Measurements from ENCODE around the gene TOR1A.
"Not testable (repeated sequence)": the region's sequence is repeated elsewhere in the genome, so short reads cannot be mapped to it uniquely, and the experiment has no call there.

The TOR1A gene

DNA sequence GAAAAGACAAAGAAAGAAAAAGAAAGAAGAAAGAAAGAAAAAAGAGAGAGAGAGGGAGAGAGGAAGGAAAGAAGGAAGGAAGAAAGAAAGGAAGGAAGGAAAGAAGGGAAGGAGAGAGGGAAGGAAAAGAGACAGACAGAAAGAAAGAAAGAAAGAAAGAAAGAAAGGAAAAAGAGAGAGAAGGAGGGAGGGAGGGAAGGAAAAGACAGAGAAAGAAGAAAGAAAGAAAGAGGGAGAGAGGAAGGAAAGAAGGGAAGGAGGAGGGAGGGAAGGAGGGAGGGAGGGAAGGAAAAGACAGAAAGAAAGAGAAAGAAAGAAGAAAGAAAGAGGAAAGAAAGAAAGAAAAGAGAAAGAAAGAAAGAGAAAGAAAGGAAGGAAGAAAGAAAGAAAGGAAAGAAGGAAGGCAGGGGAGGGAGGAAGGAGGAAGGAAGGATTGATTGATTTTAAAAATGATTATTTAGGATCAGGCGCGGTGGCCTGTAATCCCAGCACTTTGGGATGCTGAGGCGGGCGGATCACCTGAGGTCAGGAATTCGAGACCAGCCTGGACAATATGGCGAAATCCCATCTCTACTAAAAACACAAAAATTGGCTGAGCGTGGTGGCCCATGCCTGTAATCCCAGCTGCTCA, 44.3 kb downstream of the TOR1A start:
- DNase-seq: no peak

DNA sequence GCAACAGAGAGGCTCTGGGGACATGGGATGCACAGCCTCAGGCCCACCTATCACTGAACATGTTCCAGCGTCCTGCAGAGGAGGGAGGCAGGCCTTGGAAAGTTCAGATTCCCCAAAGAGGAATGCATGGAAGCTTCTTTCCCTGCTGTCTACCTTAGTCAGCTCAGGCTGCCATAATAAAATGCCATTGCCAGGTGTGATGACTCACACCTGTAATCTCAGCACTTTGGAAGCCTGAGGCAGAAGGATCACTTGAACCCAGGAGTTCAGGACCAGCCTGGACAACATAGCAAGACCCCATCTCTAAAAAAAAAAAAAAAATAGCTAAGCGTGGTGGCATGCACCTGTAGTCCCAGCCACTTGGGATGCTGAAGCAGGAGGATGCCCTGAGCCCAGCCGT, 45.5 kb downstream of the TOR1A start:
- DNase-seq: no peak

GRCh38 chr9:129777769-129778130, 46.2 kb downstream of the TOR1A start:
- no peak for DNase-seq

GRCh38 chr9:129776938-129777768, 46.8 kb downstream of the TOR1A start:
- DNase-seq: peak; percentile 50

DNA sequence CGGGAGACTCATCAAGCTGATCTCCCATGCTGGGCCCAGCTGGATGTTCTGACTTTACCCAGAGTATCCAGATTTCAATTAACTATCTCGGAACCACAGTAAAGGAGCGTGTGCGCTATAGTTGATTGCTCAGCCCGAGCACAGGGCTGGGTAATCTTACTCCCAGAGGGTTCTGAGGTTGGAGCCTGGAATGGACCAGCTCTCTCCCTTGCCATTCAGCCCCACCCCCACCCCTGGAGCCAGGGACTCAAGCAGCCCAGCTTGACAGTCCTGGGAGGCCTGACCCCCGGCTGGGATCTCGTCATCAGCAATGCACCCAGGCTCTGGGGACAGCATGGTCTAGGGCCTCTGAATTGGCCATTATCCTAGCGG, 47.4 kb downstream of the TOR1A start:
- no peak for DNase-seq

DNA sequence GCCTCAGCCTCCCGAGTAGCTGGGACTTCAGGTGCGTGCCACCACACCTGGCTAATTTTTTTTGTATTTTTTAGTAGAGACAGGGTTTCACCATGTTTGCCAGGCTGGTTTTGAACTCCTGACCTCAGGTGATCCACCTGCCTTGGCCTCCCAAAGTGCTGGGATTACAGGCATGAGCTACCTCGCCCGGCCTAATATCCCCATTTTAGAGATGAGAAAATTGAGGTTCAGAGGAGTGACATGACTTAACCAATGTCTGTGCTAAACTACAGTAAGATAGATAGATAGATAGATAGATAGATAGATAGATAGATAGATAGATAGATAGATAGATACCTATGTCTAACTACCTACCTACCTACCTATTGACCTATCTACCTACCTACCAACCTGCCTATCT, 47.8 kb downstream of the TOR1A start:
- DNase-seq: not testable (repeated sequence)

DNA sequence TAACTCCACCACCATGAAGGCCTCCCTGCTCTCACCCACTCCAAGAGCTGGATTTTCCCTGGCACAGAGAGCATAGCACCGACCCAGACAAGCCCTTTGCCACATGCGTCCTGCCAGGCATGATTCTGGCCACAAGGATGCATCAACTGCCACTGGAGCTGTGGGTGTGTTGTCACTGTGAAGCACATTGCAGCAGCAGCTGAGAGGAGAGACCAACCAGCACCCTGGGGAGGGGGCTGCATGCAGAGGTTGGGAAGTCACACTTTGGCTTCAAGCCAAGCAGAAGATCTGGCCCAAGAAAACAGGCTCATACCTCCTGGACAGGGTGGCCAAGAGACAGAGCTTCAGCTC, 48.5 kb downstream of the TOR1A start:
- DNase-seq: no peak

DNA sequence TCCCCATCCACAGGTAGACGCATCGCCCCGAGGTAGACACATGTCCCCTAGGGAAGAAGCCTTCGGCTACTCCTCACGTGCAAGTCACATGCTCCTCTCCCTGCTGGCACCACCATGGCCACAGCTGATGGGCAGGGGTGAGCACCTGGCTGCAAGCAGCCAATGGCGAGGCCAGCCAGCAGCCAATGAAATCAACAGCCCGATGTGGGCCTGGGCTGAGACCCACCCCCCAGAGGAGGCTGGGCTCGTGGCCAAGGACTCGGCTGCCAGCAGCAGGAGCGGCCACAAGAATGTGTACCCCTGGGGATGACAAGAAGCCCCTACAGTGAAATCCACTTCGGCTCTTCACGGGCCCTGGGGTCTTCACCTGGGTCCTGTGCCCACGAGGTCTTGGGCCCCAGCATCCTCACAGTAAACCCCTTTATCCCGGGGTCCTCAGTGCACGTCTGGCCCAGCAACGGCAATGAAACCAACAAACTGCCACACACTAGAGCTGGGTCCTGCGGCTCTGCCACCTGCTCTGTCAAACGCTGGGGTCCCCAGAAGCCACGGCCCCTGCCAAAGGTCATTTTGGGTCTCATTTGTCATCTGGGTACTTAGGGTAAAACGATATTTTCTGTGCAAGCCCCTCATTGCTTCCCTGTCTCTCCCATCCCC, 49.0 kb downstream of the TOR1A start:
- no peak for DNase-seq

DNA sequence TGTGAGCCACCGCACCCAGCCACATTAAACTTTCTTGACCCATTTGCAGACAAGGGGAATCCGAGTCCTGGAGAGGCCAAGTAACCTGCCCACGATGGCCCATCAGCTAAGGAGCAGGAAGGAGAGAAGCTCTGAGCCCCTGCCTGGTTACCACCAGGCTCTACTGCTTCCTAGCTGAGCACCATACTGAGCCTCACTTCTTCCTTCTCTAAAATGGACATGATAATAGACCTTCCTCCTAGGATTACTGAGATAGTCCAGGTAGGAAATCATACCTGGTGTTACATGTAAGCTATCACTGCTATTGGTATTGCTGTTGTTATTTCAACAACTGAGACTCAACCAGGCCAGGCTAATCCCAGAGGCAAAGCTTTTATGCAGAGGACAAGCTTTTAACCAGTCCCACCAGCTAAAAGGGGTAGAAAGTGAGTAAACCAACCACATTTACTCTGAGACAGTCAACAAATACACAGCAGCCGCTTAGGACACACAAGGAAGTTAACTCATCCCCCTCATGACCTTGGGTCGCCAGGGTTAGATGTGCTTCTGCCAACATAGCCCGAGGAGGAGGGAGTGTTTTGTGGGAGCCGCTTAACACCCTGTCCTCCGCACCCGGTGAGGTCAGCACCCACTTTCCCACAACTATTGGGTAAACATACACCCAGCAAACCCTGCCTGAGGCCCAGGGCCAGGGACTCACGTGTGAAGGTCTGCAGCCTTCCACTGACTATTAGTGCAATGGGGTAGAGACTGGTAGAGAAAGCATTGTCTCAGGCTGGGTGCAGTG, 50.5 kb downstream of the TOR1A start:
- peak; percentile 28 for DNase-seq

DNA sequence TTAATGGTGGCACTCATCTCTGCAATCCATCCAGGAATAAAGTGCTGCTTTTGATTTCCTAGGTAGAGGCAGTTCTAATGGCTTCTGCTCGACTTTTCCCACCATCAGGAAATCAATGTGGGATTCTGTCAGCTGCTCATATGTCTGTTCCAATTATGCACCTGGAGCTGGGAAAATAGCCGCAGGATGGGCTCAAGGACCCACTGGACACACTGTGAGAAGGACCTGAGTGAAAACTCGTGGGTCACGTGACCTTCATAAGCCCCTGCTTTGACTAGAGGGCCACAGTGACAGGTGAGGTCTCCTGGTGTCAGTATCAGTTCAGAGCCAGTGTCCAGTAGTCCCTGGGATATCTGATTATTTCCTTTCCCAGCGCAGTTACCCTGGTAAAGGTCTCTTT, 53.2 kb downstream of the TOR1A start:
- no peak for DNase-seq

- DNase-seq: no peak
Measured at GRCh38 chr9:129769669-129770068, 54.3 kb downstream of the TOR1A start.

- DNase-seq: no peak
Measured at GRCh38 chr9:129768486-129768885, 55.5 kb downstream of the TOR1A start.

DNA sequence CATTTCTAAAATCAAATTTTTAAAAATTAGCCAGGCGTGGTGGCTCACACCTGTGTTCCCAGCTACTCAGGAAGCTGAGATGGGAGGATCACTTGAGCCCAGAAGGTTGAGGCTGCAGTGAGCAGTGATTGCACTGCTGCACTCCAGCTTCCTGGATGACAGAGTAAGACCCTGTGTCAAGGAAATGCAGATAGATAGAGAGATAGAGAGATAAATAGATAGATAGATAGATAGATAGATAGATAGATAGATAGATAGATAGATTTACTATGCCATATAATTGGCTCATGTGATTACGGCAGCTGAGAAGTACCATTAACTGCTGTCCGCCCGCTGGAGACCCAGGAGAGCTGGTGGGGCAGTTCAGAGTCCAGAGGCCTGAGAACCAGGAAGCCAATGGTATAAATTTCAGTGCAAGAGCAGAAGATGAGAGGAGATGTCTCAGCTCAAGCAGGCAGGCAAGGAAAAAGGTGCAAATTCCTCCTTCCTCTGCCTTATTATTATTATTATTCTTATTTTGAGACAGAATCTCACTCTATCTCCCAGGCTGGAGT, 58.1 kb downstream of the TOR1A start:
- DNase-seq: no peak

DNA sequence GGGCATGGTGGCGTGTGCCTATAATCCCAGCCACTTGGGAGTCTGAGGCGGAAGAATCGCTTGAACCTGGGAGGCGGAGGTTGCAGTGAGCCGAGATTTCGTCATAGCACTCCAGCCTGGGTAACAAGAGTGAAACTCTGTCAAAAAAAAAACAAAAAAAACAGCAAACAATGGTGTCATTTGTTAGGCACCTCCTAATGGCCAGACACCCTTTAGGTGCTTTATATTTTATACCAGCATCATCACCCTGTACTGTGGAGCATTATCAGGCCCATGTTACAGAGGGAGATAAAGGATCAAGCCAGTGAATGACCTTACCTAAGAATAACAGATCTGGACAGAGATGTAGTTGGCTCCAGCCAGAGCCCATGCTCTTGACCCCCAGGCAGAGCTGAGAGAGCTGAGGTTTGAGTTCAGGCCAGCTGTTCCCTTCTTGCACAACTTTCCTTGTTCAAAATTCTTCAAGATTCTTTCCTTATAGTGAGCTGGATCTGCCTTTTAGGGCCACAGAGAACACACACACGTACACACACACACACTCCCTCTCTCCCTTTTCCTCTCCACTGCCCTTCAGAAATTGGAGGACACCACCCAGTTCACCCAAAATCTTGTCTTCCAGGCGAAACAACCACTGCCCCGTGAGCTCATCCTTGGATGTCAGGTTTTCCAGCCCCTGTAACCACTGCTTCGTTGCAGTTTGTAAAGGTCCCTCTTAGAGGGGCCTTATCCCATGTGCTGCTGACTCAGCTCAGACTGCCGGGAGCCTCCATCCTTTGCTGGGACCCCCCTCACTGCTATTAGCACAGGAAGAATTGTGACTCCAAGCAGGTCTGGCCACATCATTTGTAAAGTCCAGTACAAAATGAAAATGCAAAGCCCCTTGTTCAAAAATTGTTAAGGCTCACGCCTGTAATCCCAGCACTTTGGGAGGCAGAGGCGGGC, 60.7 kb downstream of the TOR1A start:
- DNase-seq: no peak
